Muscle layer of duodenum (tissue), 2 donors: Measurements from ENCODE around the gene FBXL13.
"Not testable (repeated sequence)": the region's sequence is repeated elsewhere in the genome, so short reads cannot be mapped to it uniquely, and the experiment has no call there.

Experiments used
- H3K27ac ChIP-seq: one replicate; pipeline ENCODE4 v1.7.0; 2013; ENCODE audit warnings: mild to moderate bottlenecking, low read length
- H3K27me3 ChIP-seq: one replicate; pipeline ENCODE4 v1.7.0; 2013; ENCODE audit warnings: low read depth, mild to moderate bottlenecking, control low read depth, low read length
- H3K36me3 ChIP-seq, 2 donors: one replicate each; pipeline ENCODE4 v1.7.0; 2013; ENCODE audit warnings: low read length in 2 of 2, control low read depth in 1 of 2, mild to moderate bottlenecking in 1 of 2; ENCODE audit not compliant: insufficient read depth in 2 of 2, control insufficient read depth in 1 of 2
- H3K4me1 ChIP-seq, 2 donors: one replicate each; pipeline ENCODE4 v1.7.0; 2013; ENCODE audit warnings: low read length in 2 of 2, mild to moderate bottlenecking in 2 of 2, control low read depth in 1 of 2, moderate library complexity in 1 of 2; ENCODE audit not compliant: insufficient read depth in 2 of 2, control insufficient read depth in 1 of 2
- H3K4me3 ChIP-seq, 2 donors: one replicate each; pipeline ENCODE4 v1.7.0; 2013; ENCODE audit warnings: low read length in 2 of 2, low read depth in 1 of 2, mild to moderate bottlenecking in 1 of 2
- H3K9me3 ChIP-seq, 2 donors: one replicate each; pipeline ENCODE4 v1.7.0; 2013; ENCODE audit warnings: low read length in 2 of 2, control low read depth in 1 of 2, mild to moderate bottlenecking in 1 of 2; ENCODE audit not compliant: control insufficient read depth in 1 of 2
- donor health status: healthy.

FBXL13 gene

DNA sequence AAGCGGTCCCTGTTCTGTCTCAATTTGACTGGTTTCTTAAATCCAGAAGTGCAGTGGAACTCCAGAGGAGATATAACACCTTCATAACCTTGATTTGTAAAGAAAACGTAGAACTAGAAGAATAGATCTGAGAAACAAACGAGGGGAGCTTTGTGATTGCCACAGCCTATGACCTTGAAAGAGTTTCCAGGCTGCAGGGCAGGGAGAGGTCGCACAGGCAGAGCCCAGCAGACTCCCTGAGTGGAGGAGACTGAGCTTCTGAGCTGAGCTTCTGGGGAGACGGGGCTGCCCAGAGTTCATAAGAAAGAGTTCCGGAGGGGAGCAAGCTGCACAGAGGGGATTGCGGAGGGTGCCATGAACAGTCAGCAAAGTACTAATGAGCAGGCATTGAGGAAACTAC, 268.0 kb downstream of the FBXL13 start:
- Histone ChIP-seq H3K4me3 (no peak overlapping the region), H3K27ac (no peak overlapping the region), H3K27me3 (no peaks in the 10 kb centered on the region), H3K9me3 (no peaks in the 10 kb centered on the region), H3K36me3 (peaks cover 0 to 8% of the 10 kb centered on the region in 2 donors), H3K4me1 (peaks cover 5% of the 10 kb centered on the region in 2 donors)

DNA sequence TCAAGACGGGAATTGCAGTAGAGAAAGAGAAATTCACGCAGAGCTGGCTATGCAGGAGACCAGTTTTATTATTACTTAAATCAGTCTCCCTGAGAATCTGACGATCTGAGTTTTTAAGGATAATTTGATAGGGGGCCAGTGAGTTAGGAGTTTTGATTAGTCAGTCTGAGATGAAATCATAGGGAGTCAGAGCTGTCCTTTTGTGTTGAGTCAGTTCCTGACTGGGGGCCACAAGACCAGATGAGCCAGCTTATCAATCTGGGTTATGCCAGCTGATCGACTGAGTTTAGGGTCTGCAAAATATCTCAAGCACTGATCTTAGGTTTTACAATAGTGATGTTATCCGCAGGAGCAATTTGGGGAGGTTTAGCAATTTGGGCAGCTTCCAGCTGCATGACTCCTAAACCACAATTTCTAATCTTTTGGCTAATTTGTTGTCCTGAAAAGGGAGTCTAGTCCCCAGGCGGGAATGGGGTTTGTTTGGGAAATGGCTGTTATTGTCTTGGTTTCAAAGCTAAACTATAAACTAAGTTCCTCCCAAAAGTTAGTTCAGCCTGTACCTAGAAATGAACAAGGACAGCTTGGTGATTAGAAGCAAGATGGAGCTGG, 278.5 kb downstream of the FBXL13 start:
- H3K27me3 ChIP-seq, H3K27ac ChIP-seq, H3K9me3 ChIP-seq, H3K4me3 ChIP-seq, H3K4me1 ChIP-seq, H3K36me3 ChIP-seq: not testable (repeated sequence)

DNA sequence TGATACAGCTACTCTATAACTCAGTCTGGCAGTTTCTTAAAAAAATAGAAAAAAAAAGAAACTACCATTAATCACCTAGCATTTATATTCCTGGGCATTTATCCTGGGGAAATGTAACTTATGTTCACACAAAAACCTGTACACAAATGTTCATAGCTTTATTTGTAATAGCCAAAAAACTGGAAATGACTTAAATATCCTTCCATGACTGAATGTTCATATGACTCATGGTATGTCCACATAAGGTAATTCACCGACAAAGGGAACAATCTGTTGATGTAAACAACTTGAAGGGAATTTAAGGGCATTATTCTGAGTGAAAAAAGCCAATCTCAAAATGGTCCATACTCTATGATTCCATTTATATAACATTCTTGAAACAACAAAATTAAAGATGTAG, 280.0 kb downstream of the FBXL13 start:
- H3K27ac ChIP-seq, result not testable (repeated sequence)

DNA sequence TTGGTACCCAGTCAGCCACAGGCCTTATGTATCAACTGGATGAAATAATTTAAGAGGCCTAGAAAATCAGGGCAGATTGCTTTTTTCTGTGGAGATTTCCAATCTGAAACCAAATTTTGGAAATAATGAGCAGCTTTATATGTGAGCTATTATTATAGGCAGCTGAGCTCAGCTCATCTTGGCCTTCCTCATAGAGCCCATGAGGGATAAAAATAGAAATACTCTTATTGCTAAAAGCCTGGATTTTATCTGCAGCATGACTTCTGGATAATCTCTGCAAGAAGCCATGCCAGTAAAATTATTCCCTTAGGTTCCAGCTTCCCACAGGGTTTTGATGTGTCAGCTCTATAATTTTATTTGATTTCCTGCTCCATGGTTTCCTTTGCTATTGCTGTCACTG, 282.8 kb downstream of the FBXL13 start:
- H3K27ac ChIP-seq, H3K27me3 ChIP-seq, H3K4me1 ChIP-seq, H3K4me3 ChIP-seq, H3K36me3 ChIP-seq, H3K9me3 ChIP-seq: not testable (repeated sequence)

More for the DNA sequence above, 280.0 kb downstream of the FBXL13 start:
- H3K4me1 ChIP-seq, H3K9me3 ChIP-seq, H3K36me3 ChIP-seq, H3K27me3 ChIP-seq, H3K4me3 ChIP-seq: not testable (repeated sequence)

DNA sequence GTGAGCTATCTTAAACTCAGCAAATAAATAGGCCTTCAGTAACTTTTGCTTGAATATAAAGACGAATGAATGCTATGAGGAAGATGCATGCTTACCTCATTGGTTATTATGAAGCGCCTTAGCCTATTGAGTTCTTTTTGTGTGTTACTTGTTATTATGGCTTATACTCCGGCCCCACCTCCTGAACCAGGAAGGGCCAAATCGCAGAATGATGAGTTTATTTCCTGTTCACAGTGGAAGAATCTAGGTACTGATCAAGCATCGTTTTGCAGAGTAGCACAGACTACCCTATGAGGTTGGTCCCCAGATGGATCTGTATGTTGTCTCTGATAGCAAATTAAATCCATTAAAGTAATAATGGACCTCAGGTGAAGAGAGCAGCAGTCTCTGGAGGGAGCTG, 283.2 kb downstream of the FBXL13 start:
- H3K9me3 ChIP-seq, H3K4me3 ChIP-seq, H3K27ac ChIP-seq, H3K27me3 ChIP-seq, H3K36me3 ChIP-seq, H3K4me1 ChIP-seq: not testable (repeated sequence)

DNA sequence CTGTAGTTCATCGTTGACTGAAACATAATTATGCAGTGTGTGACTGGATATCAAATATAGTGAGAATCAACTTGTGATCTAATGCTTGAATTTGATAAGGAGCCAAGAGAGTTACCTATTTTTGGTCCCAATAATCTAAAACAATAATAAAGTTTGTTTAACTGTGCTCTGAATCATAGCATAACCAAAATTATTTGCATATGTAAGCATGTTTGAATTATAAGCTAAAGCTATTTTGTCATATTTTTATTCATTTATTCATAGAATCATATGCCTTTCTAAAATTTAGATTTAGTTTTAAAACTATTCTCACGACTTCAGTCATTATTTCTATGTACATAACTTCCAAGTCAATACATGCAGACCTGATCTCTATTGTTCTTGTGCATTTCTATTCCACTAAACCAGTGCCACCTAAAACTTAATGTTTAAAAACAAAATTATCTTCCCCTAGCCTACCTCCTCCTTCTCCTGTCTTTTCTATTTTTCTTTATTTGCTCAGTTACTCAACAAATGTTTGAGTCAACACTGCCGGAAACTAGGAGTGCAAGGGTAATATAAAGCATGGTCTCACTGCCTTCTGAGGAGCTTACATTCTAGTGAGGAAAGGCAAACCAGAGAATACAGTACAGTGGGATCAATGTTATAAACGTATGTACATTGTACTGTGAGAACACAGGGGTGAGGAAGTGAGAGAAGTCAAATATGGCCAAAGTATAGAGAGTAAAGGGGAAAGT, 284.1 kb downstream of the FBXL13 start:
- not testable (repeated sequence) for H3K27me3 ChIP-seq, H3K9me3 ChIP-seq, H3K36me3 ChIP-seq, H3K4me3 ChIP-seq, H3K27ac ChIP-seq, H3K4me1 ChIP-seq

DNA sequence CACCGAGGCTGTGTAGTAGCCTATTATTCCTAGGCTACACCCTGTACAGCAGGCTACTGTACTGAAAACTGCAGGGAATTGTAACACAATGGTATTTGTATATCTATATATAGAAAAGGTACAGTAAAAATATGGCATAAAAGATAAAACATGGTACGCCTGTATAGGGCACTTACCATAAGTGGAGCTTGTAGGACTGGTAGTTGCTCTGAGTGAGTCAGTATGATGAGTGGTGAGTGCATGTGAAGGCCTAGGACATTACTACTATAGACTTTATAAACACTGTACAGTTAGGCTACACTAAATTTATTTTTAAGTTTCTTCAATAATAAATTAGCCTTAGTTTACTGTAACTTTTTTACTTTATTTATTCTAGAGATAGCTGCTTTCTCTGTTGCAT, 285.8 kb downstream of the FBXL13 start:
- H3K27me3 ChIP-seq, H3K27ac ChIP-seq, H3K36me3 ChIP-seq, H3K4me3 ChIP-seq, H3K4me1 ChIP-seq, H3K9me3 ChIP-seq: not testable (repeated sequence)

DNA sequence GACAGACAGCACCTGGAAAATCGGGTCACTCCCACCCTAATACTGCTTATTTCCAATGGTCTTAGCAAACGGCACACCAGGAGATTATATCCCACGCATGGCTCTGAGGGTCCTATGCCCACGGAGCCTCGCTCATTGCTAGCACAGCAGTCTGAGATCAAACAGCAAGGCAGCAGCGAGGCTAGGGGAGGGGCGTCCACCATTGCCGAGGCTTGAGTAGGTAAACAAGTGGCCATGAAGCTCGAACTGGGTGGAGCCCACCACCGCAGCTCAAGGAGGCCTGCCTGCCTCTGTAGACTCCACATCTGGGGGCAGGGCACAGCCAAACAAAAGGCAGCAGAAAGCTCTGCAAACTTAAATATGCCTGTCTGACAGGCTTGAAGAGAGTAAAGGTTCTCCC, 293.7 kb downstream of the FBXL13 start:
- H3K4me3 ChIP-seq, H3K27me3 ChIP-seq, H3K9me3 ChIP-seq, H3K36me3 ChIP-seq, H3K27ac ChIP-seq, H3K4me1 ChIP-seq: not testable (repeated sequence)

DNA sequence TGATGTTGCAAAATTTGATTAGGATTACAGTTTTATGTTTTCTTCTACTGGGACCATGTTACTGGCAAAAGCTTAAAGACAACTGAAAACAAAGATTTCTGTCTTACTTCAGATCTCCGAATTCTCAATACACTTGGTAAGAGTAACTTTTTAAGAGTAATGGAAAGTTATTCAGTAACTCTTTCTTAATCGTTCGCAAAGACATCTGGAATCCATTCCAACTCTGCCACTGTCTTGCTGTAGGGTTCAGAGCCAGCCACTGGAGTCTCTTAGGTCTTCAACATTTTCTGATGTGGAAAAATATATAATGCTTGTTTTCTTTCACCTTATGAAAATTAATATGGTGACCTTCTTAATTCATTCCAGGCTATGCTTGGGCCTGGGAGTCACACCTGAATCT, 295.9 kb downstream of the FBXL13 start:
- not testable (repeated sequence) for H3K27ac ChIP-seq, H3K36me3 ChIP-seq, H3K4me3 ChIP-seq, H3K27me3 ChIP-seq, H3K9me3 ChIP-seq, H3K4me1 ChIP-seq

DNA sequence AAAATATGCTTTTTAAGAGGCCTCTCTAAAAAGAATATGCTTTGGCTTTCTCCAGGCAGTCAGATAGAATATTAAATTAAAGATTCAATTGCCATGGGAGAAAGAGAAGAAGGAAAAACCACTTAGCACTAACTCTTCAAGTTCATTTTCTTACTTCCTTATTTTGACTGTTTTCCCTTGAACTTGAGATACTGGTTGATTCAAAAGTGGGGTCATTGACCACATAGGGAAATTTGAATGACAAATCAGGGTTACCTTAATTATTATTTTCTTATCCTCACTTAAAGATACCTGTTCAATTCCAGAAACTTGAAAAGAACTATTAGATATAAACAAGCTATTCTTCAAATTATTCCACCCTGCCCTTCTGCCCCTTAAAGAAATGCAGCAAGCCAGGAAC, 298.4 kb downstream of the FBXL13 start:
- H3K27ac ChIP-seq, H3K27me3 ChIP-seq, H3K9me3 ChIP-seq, H3K36me3 ChIP-seq, H3K4me3 ChIP-seq, H3K4me1 ChIP-seq: not testable (repeated sequence)

DNA sequence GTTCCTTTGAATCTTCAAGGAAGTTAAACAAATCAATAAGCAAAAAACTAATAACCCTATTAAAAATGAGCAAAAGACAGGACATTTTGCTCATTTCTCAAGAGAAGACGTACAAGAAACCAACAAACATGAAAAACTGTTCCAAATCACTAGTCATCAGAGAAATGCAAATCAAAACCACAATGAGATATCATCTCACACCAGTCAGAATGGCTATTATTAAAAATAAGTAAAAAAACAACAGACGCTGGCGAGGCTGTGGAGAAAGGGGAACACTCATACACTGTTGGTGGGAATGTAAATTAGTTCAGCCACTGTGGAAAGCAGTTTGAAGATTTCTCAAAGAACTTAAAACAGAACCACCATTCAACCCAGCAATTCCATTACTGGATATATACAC, 304.1 kb downstream of the FBXL13 start:
- H3K4me3 ChIP-seq, H3K36me3 ChIP-seq, H3K9me3 ChIP-seq, H3K4me1 ChIP-seq, H3K27me3 ChIP-seq, H3K27ac ChIP-seq: not testable (repeated sequence)

DNA sequence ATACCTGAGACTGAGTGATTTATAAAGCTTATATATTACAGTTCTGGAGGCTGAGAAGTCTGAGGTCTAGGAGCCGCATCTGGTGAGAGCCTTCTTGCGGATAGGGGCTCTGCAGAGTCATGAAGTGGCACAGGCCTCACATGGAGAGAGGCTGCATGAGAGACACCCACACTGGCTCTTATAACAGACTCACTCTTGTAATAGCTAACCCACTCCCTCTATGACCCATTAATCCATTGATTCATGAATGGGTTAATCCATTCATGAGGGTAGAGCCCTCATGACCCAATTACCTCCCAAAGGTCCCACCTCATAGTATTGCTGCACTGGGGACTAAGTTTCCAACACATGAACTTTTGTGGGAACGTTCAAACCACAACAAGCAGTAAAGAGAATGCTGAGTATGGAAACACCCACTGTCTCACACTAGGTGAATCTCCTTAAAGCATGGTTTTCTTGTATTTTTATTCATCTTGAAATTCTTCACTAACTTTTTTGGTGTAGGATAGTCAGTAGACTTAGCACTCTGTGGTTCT, 304.9 kb downstream of the FBXL13 start:
- not testable (repeated sequence) for H3K36me3 ChIP-seq, H3K4me3 ChIP-seq, H3K4me1 ChIP-seq, H3K9me3 ChIP-seq, H3K27ac ChIP-seq, H3K27me3 ChIP-seq
